HS-27A (cell line): ENCODE measurements around the gene SPATA32.

Source experiments
- DNase-seq: peaks from one replicate; pipeline ENCODE4 v3.0.0-alpha.2; 2012; ENCODE audit warnings: low read depth, missing footprints

SPATA32 gene

GRCh38 chr17:45246338-45246737 is 15.6 kb downstream of the SPATA32 start:
- no peak for DNase-seq

- no peak for DNase-seq
Measured at GRCh38 chr17:45244725-45245656, 16.9 kb downstream of the SPATA32 start.

- no peak for DNase-seq
Measured at GRCh38 chr17:45243750-45244149, 18.1 kb downstream of the SPATA32 start.

- no peak for DNase-seq
Measured at GRCh38 chr17:45242029-45242414, 19.9 kb downstream of the SPATA32 start.

GRCh38 chr17:45241328-45242028 is 20.4 kb downstream of the SPATA32 start:
- no peak for DNase-seq

- DNase-seq: no peak
Measured at GRCh38 chr17:45240905-45241327, 21.0 kb downstream of the SPATA32 start.

GRCh38 chr17:45238155-45238774 is 23.6 kb downstream of the SPATA32 start:
- DNase-seq: no peak

- no peak for DNase-seq
Measured at GRCh38 chr17:45237686-45238085, 24.2 kb downstream of the SPATA32 start.

- DNase-seq: no peak
Measured at GRCh38 chr17:45236282-45236606, 25.6 kb downstream of the SPATA32 start.

- no peak for DNase-seq
Measured at GRCh38 chr17:45235416-45236281, 26.2 kb downstream of the SPATA32 start.

- no peak for DNase-seq
Measured at GRCh38 chr17:45234641-45235415, 27.1 kb downstream of the SPATA32 start.

GRCh38 chr17:45233423-45233924 is 28.4 kb downstream of the SPATA32 start:
- no peak for DNase-seq

- no peak for DNase-seq
Measured at GRCh38 chr17:45232514-45233422, 29.1 kb downstream of the SPATA32 start.

- no peak for DNase-seq
Measured at GRCh38 chr17:45231481-45232116, 30.3 kb downstream of the SPATA32 start.

- DNase-seq: no peak
Measured at GRCh38 chr17:45230787-45231480, 31.0 kb downstream of the SPATA32 start.

GRCh38 chr17:45230410-45230786 is 31.5 kb downstream of the SPATA32 start:
- DNase-seq: no peak

- no peak for DNase-seq
Measured at GRCh38 chr17:45229681-45230409, 32.0 kb downstream of the SPATA32 start.
